ENCODE data around the gene TENM4. TPM values are rescaled to one million over a fixed set of nuclear protein-coding genes. Genes with fewer than 3 reads are reported as not detected.

The TENM4 gene
- total and polyA plus RNA-seq, 11 donors: 0.08 to 6.4 (median 1.0) TPM

DNA sequence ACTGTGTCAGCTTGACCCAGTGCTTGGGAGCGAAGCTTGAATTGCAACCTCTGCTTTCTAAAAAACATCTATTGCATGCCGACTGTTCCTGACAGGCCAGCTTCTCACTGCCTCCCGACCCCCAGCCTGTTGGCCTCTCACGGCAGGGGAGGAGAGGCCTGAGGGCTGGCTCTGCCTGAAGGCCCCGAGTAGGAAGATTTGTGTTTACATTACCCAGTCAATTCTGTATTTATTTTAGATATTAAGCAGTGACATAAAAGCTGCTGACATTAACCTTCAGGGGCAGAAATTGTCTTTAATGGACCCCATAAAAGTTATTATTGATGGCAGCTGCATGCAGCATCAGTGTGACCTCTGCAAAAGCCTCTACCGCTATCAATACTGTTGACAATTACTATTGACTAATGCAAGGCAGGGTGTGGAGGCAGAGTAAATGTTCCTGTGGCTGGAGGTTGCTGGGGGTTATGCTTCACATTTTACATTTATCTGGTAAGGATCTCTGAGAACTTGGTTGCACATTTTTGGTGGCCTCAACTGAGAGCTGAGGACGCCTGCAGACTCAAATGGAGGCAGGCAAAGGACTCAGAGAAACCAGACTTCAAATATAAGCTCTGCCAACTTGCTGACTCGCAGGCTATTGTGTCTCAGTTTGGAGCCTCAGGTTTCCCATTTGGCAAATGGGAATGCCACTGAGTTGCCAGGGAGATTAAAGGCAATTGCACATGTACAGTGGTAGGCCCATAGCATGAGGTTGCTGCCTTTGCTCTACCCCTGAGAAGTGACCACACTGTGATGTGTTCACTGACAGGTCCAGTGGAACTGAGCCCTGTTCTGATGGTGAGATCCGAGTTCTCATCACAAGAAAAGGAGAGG lies 380.5 kb downstream of the TENM4 start:
- H3K27me3 ChIP-seq: no peaks in the 10 kb centered on the region
- H3K4me1 ChIP-seq: peaks cover 0 to 9% (median 0%) of the 10 kb centered on the region in 12 donors
- no peak overlapping the region for H3K4me3 ChIP-seq
- ATAC-seq (no peak), DNase-seq (no peak)
- intact Hi-C loops (cut with DNase I): loop anchor here in 1 of 10 donors (10.0 kb wide), 1 partner anchor 194 kb away; no protein-coding TSS in a partner anchor
- WGBS, 4 donors: 76 to 83% (median 77%) methylated on average over 9 of the region's 9 CpGs
- no peak for TF ChIP-seq POLR2A (IDR thresholded peaks at IDR 0.05)
- no peak for TF ChIP-seq CTCF (IDR thresholded peaks at IDR 0.05)
- no peak overlapping the region for H3K27ac ChIP-seq
- H3K9me3 ChIP-seq: no peaks in the 10 kb centered on the region
- H3K36me3 ChIP-seq: no peaks in the 10 kb centered on the region

DNA sequence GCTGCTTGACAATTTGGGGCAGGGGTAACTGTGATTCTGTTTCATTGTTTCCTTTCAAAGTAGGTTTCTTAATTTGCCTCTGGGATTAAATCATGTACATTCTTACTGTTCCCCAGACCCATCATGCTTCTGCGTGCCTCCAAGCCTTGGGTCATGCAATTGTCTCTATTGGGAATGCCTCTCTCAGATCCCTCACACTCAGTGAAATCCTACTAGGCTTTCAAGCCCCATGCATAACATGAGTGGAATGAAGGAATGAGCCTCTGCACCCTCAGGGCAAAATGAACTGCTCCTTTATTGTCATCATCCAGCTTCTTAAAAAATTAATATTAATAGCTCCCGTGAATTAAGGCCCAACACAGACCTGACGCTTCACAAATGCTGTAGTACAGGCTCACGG lies 381.7 kb downstream of the TENM4 start:
- Histone ChIP-seq H3K4me1 (peaks cover 0 to 9% (median 0%) of the 10 kb centered on the region in 12 donors), H3K36me3 (no peaks in the 10 kb centered on the region), H3K27ac (no peak overlapping the region), H3K4me3 (no peak overlapping the region), H3K27me3 (no peaks in the 10 kb centered on the region), H3K9me3 (no peaks in the 10 kb centered on the region)
- WGBS, 4 donors: 91 to 96% (median 95%) methylated on average over 4 of the region's 4 CpGs
- ATAC-seq (no peak), DNase-seq (no peak)
- TF ChIP-seq POLR2A (IDR thresholded peaks at IDR 0.05): no peak
- TF ChIP-seq CTCF (IDR thresholded peaks at IDR 0.05): no peak
- intact Hi-C loops (cut with DNase I): no loop called here

- H3K36me3 ChIP-seq: no peaks in the 10 kb centered on the region
- ATAC-seq (peak in 3 of 4 donors; percentile 47 to 89 (median 69)), DNase-seq (peak in 2 of 5 donors; percentile 23 to 40)
- peaks cover 0 to 9% (median 0%) of the 10 kb centered on the region in 12 donors for H3K4me1 ChIP-seq
- WGBS, 4 donors: 57 to 76% (median 66%) methylated on average over 8 of the region's 8 CpGs
- H3K4me3 ChIP-seq: no peak overlapping the region
- H3K27ac ChIP-seq: peak overlapping the region in 1 of 12 donors; percentile 9
- TF ChIP-seq CTCF (IDR thresholded peaks at IDR 0.05) (no peak), POLR2A (IDR thresholded peaks at IDR 0.05) (no peak)
- intact Hi-C loops (cut with DNase I): no loop called here
- no peaks in the 10 kb centered on the region for H3K9me3 ChIP-seq
- H3K27me3 ChIP-seq: no peaks in the 10 kb centered on the region
Measured at GRCh38 chr11:79055856-79056631, 384.8 kb downstream of the TENM4 start.

- peaks cover 0 to 16% (median 0%) of the 10 kb centered on the region in 12 donors for H3K4me1 ChIP-seq
- 87 to 96% (median 91%) methylated on average over 3 of the region's 3 CpGs for WGBS, 4 donors
Measured at GRCh38 chr11:79054636-79055035, 386.2 kb downstream of the TENM4 start.

More at GRCh38 chr11:79054636-79055035, 386.2 kb downstream of the TENM4 start:
- Histone ChIP-seq H3K9me3 (no peaks in the 10 kb centered on the region), H3K27me3 (peaks cover 0 to 5% (median 0%) of the 10 kb centered on the region in 9 donors), H3K27ac (no peak overlapping the region), H3K4me3 (no peak overlapping the region), H3K36me3 (no peaks in the 10 kb centered on the region)
- intact Hi-C loops (cut with DNase I): no loop called here
- ATAC-seq: no peak
- no peak for TF ChIP-seq CTCF (IDR thresholded peaks at IDR 0.05)
- no peak for TF ChIP-seq POLR2A (IDR thresholded peaks at IDR 0.05)
- no peak for DNase-seq

Measured in heart left ventricle (tissue), 16 donors.